NCI-H2196 treated with DMSO at 0.1 percent for 48 hours (cell line): ENCODE measurements around the gene MATCAP1.
A peak's percentile ranks its signal among the peaks of the same experiment; 100 is the strongest.

Experiments used
- DNase-seq: peaks from one replicate; lab custom pipeline; 2025; ENCODE audit not compliant: unreplicated experiment; lab: John Stamatoyannopoulos, UW

The MATCAP1 gene

GRCh38 chr16:67174706-67175231 lies 9.0 kb downstream of the MATCAP1 start:
- DNase-seq = no peak

GRCh38 chr16:67173808-67174705 lies 9.7 kb downstream of the MATCAP1 start:
- peak; percentile 39 for DNase-seq

- no peak for DNase-seq
Observed at GRCh38 chr16:67173323-67173722, 10.4 kb downstream of the MATCAP1 start.

GRCh38 chr16:67170949-67171649 lies 12.7 kb downstream of the MATCAP1 start:
- DNase-seq = no peak

- DNase-seq = peak; percentile 34
Observed at GRCh38 chr16:67170168-67170948, 13.4 kb downstream of the MATCAP1 start, which contains the start of gene NOL3. Gene NOL3, plus strand, starts transcription at chr16:67170538.

GRCh38 chr16:67169642-67170167 lies 14.1 kb downstream of the MATCAP1 start:
- no peak for DNase-seq

- DNase-seq = no peak
Observed at GRCh38 chr16:67169011-67169451, 14.7 kb downstream of the MATCAP1 start.

GRCh38 chr16:67167588-67167987 lies 16.2 kb downstream of the MATCAP1 start:
- DNase-seq = no peak

GRCh38 chr16:67166598-67167168 lies 17.1 kb downstream of the MATCAP1 start:
- DNase-seq = no peak

- no peak for DNase-seq
Observed at GRCh38 chr16:67166110-67166547, 17.6 kb downstream of the MATCAP1 start.

GRCh38 chr16:67165121-67166078 lies 18.4 kb downstream of the MATCAP1 start:
- no peak for DNase-seq

- peak; percentile 24 for DNase-seq
Observed at GRCh38 chr16:67164599-67165061, 19.1 kb downstream of the MATCAP1 start, which contains the start of gene HSF4. Gene HSF4, plus strand, starts transcription at chr16:67164745. Its CDS starts 67 bp downstream, at chr16:67164812.

- no peak for DNase-seq
Observed at GRCh38 chr16:67163999-67164558, 19.7 kb downstream of the MATCAP1 start.

- peak; percentile 68 for DNase-seq
Observed at GRCh38 chr16:67163164-67163998, 20.4 kb downstream of the MATCAP1 start.

- DNase-seq = peak; percentile 6
Observed at GRCh38 chr16:67162506-67163163, 21.1 kb downstream of the MATCAP1 start.

GRCh38 chr16:67161595-67162058 lies 22.1 kb downstream of the MATCAP1 start:
- DNase-seq = no peak
